GM18868 (cell line): ENCODE data around the gene NAV2.
A peak's percentile ranks its signal among the peaks of the same experiment; 100 is the strongest.
"Not testable (repeated sequence)": the region's sequence is repeated elsewhere in the genome, so short reads cannot be mapped to it uniquely, and the experiment has no call there.

ENCODE experiments used
- ATAC-seq: cut with Tn5 transposase; IDR thresholded peaks from one replicate; pipeline ENCODE4 v1.9.1; 2021; ENCODE audit warnings: mild to moderate bottlenecking, moderate library complexity; ENCODE audit not compliant: unreplicated experiment

NAV2 gene

DNA sequence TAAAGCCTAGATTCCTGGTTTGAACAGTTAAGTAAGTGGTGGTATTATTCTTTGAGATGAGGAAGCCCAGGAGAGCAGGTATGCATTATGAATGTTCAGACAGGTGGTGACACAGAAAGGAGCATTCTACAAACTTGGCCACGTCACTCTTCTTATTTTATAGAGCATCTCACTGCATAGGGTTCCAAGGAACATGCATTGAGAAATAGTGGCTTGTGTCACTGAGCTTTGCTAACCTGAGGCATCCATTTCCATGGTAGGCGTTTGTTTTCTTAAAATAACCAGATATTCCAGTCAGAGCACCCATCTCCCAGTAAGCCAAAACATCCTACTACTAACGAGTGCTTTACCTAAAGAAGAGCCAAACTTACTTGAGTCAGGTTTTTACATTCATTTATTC lies 169.7 kb downstream of the NAV2 start:
- no peak for ATAC-seq

DNA sequence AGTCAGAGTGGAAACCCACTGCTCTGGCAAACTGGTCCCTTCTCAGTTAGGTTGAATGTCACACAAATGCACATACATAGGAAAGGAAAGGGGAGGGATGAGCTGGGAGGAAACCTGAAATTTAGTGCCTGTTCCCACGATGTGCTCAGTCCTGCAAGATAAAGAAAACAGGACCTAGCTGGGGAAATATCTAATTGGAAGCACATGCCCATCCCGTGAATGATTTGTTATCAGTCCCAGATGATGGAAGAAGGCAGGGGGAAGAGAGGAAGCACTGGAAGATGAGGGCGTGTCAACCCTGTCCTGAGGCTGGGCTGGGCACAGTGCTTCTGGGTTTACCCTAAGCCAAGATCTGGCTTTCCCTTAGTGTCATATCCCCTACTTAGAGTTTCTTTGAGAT lies 173.9 kb downstream of the NAV2 start:
- ATAC-seq: no peak

DNA sequence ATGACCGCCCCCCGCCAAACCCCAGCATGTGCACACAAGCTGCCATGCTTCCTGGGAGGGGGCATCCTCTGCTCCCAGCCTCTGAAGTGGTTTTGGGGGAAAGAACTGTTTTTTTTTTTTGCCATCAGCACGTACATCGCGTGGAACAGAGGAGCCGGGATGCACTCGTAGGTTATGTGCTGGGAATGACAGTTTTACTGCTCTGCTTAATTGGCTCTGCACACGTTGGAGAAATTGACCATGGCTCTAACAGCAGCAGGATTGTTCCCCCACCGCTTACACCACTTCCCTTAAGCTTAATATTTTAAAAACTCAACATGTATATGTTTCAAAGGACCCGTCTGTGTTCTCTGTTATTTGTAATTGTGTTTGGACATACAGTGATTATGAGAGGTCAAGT lies 175.2 kb downstream of the NAV2 start:
- ATAC-seq: no peak

DNA sequence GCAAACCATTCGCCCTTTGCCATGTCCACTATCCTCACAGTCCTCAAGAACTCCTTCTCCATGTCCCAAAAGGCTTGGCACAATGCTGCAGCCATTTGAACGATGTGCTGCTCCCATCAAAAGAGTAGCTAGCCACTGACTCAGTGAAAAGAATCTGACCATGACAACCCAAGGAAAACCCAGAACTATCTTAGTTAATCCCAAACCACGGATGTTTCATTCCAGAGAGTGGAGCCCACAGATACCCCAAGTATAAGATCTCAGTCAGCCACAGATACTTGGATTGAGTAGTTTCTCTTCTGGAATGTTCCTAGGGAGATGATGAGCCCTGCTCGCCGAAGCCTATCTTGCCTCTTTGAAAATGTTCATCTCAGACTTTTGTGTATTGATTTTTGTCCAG lies 176.9 kb downstream of the NAV2 start:
- ATAC-seq: no peak

DNA sequence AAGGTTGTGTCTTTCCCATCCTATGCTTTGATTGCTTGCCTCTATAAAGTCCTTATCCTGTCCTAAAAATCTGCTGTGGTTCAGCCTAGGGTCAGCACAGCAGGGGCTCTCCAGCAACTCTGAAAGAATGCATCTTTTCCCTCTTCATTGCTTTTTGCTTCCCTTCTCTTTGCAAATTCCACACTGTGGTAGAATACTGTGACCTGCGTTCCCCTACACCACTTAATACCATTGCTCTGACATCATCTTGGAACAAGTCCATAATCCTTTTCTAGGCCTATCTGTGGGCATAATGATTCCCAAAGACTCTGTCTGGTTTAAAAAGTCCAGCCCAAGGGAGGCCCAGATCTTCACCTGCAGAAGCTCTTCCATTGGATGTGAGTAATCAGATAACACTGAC lies 177.7 kb downstream of the NAV2 start:
- ATAC-seq: no peak

DNA sequence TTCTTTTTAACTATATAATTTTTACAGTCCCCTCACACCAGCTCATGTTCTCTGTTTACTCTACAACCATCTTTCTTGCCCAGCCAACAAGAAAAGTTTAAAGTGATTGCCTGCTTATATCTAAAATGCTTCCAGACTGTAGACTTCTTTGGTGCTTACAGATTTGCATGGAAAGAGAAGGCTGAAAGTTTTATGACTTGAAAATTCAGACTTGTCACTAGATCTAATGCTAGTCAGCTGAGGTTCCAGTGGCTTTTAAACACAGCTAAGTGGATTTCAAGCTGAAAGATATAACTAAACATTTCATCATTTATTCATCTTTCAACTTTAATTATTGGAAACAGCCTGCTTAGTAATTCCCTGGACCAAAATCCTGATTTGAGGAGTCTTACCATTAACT lies 178.4 kb downstream of the NAV2 start:
- no peak for ATAC-seq

DNA sequence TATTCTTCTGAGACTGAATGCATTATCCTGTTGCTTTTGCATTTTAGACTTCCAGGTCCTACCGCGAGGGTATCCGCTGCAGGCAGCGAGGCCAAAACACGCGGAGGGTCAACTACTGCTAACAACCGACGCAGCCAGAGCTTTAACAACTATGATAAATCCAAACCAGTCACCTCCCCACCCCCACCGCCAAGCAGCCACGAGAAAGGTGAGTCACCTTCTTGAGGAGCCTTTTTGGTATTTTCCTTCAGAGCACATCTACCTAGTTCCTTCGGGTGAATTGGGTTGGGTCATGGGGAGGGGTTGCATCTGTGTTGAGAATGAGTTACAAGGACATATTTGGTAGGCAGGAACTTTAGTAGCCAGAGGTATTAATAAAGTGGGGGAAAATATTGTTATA lies 179.8 kb downstream of the NAV2 start:
- no peak for ATAC-seq

DNA sequence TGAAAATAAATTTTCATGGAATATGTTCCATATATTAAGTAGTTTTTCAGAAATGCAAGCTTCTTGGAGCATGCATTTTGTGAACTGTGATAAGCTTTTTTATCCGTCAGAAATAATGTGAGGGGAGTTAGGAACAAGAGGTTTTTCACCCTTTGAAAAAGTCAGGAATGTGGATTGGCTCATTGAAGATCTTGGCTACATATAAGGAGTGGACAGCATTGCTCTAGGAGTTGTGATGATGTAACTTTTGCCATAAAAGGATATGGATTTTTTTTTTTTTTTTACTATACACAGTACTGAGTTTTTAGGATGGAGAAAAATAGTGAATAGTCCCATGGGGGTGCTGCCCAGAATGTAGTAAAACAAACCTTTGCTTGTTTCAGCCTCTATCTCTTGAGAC lies 180.2 kb downstream of the NAV2 start:
- no peak for ATAC-seq

DNA sequence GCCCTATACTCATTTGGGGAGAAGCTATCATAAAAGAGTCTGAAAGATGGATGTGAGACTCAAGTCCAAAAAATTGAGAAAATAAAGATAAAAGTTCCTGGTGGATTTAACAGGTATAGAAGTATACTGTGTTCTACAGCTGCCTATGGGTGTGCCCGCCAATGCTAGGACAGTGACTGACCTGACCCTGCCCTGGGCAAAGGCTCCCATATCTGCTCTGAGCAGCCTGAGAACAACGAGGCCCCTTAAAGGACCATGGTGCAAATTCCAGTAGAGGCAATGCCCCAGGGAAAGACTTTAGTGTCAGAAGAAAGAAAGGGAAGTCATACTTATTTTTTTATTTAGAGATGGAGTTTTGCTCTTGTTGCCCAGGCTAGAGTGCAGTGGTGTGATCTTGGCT lies 181.8 kb downstream of the NAV2 start:
- no peak for ATAC-seq

DNA sequence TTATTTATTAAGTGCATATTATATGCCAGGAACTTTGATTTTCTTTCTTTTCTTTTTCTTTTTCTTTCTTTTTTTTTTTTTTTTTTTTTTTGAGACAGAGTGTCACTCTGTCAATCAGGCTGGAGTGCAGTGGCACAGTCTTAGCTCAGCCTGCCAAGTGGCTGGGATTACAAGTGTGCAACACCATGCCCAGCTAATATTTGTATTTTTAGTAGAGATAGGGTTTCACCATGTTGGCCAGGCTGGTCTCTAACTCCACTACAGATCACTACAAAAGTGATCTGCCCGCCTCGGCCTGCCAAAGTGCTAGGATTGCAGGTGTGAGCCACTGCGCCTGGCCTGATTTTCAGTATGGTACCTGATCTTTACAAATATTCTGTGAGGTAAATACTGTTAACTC lies 182.4 kb downstream of the NAV2 start:
- ATAC-seq: not testable (repeated sequence)

DNA sequence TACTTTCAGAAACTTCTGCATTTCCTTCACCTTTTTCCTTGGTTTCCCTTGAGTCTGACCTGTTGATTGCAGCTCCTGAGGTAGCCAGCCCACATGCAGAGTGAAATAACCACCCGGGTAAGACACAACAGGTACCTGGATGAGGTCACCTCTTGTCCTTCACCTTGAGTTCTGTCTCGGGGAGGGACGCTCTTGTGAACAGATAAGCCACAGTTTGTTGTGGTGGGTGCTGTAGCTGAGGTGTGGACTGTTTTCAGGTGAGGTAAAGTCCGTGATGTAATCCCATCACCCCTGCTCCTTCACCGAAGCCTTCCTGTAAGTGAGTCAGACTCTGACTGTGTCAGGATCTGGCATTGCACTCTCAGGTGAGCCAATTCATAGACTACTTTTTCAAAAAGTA lies 183.1 kb downstream of the NAV2 start:
- no peak for ATAC-seq

DNA sequence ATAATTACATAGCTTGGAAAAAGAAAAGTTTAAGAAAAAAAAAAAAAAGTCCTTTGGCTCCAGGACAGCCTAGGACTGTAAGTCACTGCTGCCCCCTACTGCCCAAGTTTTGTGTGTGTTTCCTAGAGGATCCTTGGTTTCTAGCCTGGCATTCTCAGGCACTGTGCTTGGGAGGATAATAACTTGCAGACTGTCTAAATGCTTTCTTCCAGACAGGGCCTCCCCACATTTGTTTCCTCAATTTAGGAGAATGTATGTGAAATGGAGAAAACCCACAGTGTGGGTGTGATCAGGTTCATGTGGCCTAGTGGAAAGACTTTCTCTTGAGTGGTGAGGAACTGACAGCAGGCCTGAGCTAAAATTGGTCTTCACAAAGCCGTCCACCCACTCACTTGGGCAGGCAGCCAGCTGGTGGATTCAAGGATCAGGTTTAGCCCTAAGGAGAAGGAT lies 191.0 kb downstream of the NAV2 start:
- ATAC-seq: peak; percentile 38

DNA sequence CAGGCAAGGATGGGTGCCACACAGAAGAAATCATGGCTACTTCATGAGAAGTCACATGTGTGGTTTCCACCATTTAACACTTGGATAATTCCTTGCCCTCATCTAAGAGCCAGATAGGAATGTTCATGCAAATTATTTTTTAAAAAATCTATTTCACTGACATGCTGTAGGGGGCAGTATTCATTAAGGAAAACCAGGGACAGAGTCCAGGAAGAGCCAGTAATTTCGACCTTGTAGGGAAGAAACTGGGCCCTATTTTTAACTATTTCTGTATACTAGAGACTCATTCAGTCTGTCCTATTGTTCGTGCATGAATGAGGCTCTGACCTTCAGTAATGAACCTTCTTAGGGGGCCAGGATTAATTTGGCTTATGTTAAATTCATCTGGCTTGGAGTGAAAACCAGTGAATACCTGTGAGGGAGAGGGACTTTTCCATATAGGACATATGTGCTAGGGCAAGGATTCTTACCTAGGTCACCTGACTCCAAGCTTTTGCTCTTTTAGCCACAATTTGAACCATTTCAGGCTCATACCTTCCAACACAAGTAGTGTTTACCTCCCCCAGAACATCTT lies 192.7 kb downstream of the NAV2 start:
- ATAC-seq: no peak

DNA sequence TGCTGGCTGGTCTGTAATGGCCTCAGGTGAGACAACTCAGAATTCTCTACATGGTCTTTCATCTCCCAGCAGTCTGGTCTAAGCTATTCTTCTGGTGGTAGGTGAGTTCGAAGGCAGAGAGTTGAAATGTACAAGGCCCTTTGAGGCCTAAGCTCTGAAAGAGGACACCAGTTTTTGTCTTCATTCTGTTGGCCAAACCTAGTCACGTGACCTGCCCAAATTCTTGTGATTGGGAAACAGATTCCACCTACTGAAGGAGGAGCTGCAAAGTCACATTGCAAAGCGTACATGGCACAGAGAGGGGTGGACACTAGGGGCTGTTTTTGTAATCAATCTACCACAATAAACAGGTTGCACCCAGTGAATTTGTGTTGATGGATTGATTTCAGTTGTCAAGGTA lies 193.5 kb downstream of the NAV2 start:
- no peak for ATAC-seq

DNA sequence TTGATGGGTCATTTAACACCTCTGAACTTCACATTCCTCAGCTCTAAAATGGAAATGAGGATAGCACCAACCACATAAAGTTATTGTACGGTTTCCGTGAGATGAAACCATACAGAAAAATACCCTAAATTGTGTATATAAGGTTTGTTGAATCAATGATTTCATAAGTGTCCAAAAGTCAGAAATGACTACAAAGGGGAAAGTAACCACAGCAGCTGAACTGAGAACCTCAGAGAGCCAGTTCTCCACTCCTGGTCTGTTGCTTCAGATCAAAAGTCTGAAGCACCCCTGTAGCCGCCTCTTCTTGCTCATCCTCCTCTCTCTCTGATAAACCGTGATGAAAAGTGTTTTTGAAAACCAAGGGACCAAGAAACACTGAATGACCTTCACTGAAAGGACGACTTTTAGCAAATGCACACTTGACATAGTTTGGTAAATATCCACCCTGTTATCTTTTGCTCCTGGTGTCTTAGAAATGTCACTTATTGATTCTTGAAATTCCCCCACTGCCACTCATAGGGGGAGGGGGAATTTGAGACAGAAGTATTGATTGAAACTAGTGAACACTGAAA lies 194.5 kb downstream of the NAV2 start:
- ATAC-seq: peak; percentile 92

DNA sequence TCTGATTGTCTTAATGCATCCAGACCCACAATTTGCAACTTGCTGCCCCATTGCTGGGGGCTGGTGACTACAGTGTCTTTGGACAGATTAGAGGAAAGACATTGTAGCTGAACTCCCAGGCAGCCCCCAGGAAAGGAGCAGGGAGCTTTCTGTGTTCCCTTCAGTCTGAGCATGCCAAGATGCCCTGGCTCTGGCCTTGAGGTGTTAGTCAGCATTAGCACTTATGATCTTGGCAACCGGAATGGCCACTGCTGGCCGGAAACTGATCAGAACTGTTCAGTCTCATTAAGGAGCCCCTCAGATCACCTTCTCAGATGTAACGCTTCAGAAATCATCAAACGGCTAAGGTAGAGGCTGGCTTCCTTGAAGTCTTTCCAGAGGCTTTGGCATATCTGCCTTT lies 195.2 kb downstream of the NAV2 start:
- ATAC-seq: no peak

DNA sequence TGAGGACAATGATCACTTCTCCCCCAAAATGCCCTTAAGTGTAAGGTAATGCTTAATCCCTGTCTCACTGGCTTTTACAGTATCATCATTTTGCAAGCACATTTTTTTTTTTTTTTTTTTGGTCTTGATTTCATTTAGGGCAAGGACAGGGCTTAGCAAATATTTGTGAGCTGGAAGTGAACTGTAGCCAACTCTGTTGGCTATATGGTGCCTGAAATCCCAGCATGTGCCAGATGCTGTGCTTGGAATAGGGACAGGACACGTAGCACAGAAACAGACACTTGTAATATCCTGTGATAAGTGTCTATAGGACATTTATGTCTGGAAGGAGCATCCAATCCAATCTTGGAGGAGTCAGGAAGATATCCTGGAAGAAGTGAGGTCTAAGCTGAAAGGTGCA lies 198.3 kb downstream of the NAV2 start:
- ATAC-seq: no peak

DNA sequence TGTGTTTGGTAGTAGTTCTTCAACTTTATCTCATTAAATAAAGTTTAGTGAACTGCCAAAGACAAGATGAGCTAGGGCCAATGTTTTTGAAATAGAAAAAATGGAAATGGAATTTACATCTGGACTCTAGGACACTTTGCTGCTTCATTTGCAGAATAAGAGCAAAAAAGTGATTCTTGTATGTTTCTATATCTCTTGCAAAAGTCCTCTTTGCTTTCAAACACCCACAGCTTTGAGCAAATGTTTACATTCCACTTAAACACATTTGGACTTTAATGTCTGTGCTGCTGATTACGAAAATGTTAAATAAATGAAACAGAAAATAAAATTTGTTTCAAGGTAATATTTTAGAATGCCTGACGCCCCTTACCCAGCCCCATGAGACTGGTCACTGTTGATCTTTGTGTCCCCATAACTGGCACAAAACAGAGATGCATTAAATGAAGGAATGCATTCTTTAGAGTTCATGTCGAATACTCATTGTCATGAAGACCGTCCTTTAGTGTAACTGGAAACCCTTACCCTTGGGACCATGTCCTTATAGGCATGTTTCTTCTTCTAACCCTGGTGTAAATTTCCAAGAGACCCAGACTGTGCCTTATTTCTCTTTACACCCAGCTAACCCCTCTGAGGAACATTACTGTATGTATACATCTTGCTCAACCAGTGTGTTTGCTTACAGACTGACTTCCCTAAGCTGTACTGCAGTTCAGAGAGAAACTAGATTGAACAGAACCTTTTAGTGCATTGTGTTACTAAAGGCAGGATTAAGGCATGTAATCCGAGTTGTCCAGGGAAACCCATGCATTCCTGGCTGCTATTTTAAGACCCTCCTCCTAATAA lies 199.7 kb downstream of the NAV2 start:
- ATAC-seq: no peak

DNA sequence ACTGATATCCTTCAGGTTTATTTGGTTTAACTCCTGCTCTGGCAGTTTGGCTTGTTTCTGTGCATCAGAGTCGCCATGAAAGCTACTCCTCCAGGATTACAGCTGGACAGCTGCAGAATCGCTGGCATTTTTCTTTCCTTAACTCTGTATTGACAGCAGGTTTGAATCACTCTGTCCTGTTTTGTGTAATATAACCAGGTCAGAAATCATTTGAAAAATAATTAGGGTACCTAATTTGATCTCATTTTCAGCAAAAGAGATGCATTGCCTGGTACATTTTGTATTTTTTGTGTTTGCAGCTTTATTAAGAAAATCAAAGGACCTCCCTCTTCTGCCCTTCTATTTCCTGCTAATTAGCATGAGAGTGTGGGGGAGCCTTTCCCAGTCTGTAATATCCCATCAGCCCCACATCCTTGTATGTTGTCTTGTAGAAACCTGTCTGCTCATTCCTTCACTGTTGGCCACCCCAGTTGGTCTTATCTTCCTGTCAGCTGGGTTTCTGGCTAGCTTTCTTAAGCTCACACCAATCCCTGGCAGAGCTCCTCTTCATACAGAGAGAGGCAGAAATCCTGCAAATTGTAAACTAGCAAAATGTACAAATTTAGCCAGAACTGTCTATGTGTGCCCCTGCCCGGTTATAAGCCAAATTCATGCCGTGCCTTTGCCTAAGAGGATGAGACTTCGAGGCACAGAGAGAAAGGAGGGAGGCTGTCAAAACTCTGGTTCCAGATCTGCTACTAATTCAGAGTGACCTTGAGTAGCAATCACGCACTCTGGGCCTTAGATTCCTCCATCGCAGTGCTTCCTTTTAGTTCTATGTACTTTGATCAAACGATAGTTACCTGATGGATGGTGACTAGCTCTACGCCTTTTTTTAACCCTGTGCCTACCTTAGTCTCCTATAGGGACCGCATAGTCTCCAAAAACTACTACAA lies 200.6 kb downstream of the NAV2 start:
- ATAC-seq: no peak

DNA sequence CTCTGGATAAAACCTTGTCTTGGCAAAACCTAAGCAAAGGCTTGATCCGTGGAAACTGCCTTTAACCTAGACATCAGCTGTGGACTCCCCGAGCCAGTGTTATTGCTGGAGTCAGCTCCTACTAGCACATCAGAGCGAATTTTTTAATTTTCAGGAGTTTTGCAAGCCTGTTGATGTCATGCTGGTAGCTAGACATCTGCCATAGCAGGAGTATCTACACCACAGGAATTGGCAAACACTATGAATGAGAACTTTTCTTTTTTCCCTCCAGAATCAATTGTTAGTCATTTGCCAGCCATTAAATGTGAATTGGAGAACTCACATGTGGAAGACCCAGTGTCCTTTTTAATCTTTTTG lies 201.2 kb downstream of the NAV2 start:
- no peak for ATAC-seq

DNA sequence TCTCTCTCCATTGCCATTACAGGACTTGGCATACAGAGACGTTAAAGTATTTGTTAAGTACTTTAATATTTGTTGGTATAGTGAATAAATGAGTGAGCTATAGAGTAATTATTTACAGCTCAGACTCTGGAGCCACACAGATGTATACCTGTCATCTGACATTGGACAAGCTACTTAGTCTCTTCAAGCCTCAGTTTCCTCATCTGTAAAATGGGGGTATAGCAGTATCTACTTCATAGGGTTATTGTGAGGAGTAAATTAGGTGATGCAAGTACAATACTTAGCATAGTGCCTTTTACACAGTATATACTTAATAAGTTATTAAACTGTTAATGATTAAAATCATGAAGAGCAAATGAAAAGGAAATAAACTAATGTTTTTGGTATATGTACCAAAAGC lies 203.2 kb downstream of the NAV2 start:
- no peak for ATAC-seq
